Glutamatergic neuron (in vitro differentiated cells): ENCODE measurements around the gene ADGRF3. TPM values are rescaled to one million over a fixed set of nuclear protein-coding genes. Genes with fewer than 3 reads are reported as not detected.
"Not testable (repeated sequence)": the region's sequence is repeated elsewhere in the genome, so short reads cannot be mapped to it uniquely, and the experiment has no call there.

Experiments
- DNase-seq: peaks from one replicate; pipeline ENCODE4 v3.0.0; 2022
- H3K27ac Mint-ChIP-seq: one replicate; pipeline ENCODE4 v1.8.0; 2020; ENCODE audit warnings: mild to moderate bottlenecking, mixed read lengths, inconsistent platforms; ENCODE audit not compliant: unreplicated experiment
- H3K27me3 Mint-ChIP-seq: one replicate; pipeline ENCODE4 v1.8.0; 2020; ENCODE audit warnings: mild to moderate bottlenecking, moderate library complexity, mixed read lengths, inconsistent platforms; ENCODE audit not compliant: unreplicated experiment
- H3K36me3 Mint-ChIP-seq: one replicate; pipeline ENCODE4 v1.8.0; 2020; ENCODE audit warnings: mild to moderate bottlenecking, mixed read lengths, inconsistent platforms; ENCODE audit not compliant: unreplicated experiment
- H3K4me1 Mint-ChIP-seq: one replicate; pipeline ENCODE4 v1.8.0; 2020; ENCODE audit warnings: mild to moderate bottlenecking, low read depth, mixed read lengths, inconsistent platforms; ENCODE audit not compliant: unreplicated experiment
- H3K4me3 Mint-ChIP-seq: one replicate; pipeline ENCODE4 v1.8.0; 2020; ENCODE audit warnings: mild to moderate bottlenecking, mixed read lengths, inconsistent platforms; ENCODE audit not compliant: unreplicated experiment
- H3K9me3 Mint-ChIP-seq: one replicate; pipeline ENCODE4 v1.8.0; 2020; ENCODE audit warnings: mild to moderate bottlenecking, moderate library complexity, mixed read lengths, inconsistent platforms; ENCODE audit not compliant: unreplicated experiment
- CTCF ChIP-seq: fragments of 200-600 bp; sonication (generic); IDR thresholded peaks from one replicate; pipeline ENCODE4 v1.5.0; 2021; ENCODE audit not compliant: partially characterized antibody, unreplicated experiment
- total RNA-seq: library from RNA; stranded (reverse); fragmentation: NEBNext Ultra II Directional; extraction: Animal tissue kit (Norgen Biotek cat#: 25700); gene quantifications from one replicate; pipeline ENCODE4 v1.2.1, GENCODE V29; 2021; ENCODE audit not compliant: unreplicated experiment

ADGRF3 gene
- total RNA-seq, 1 donor from 2014 or later, result 0.54 TPM

GRCh38 chr2:26333293-26333692, 13.3 kb downstream of the ADGRF3 start:
- Mint-ChIP-seq H3K36me3 (no peaks in the 10 kb centered on the region), H3K27ac (no peak overlapping the region), H3K4me3 (peak overlapping the region; percentile 26), H3K9me3 (no peaks in the 10 kb centered on the region), H3K27me3 (no peaks in the 10 kb centered on the region), H3K4me1 (no peaks in the 10 kb centered on the region)
- DNase-seq, result no peak
- no peak for TF ChIP-seq CTCF

GRCh38 chr2:26331321-26331720, 15.3 kb downstream of the ADGRF3 start:
- H3K36me3 Mint-ChIP-seq, H3K9me3 Mint-ChIP-seq, H3K4me3 Mint-ChIP-seq, H3K27ac Mint-ChIP-seq, DNase-seq, H3K4me1 Mint-ChIP-seq, H3K27me3 Mint-ChIP-seq: not testable (repeated sequence)

GRCh38 chr2:26330604-26331003, 16.0 kb downstream of the ADGRF3 start:
- Mint-ChIP-seq H3K4me3 (no peak overlapping the region), H3K27me3 (no peaks in the 10 kb centered on the region), H3K9me3 (no peaks in the 10 kb centered on the region), H3K36me3 (no peaks in the 10 kb centered on the region), H3K27ac (no peak overlapping the region), H3K4me1 (no peaks in the 10 kb centered on the region)
- no peak for TF ChIP-seq CTCF
- DNase-seq, result no peak

GRCh38 chr2:26330114-26330549, 16.5 kb downstream of the ADGRF3 start:
- Mint-ChIP-seq H3K27me3 (no peaks in the 10 kb centered on the region), H3K36me3 (no peaks in the 10 kb centered on the region), H3K9me3 (no peaks in the 10 kb centered on the region), H3K4me3 (no peak overlapping the region), H3K4me1 (no peaks in the 10 kb centered on the region), H3K27ac (no peak overlapping the region)
- peak; percentile 88 for TF ChIP-seq CTCF
- DNase-seq, result peak; percentile 93

- not testable (repeated sequence) for H3K27ac Mint-ChIP-seq, H3K4me3 Mint-ChIP-seq, DNase-seq, H3K9me3 Mint-ChIP-seq, H3K27me3 Mint-ChIP-seq, H3K36me3 Mint-ChIP-seq, H3K4me1 Mint-ChIP-seq
These were observed 17.5 kb downstream of the ADGRF3 start for GRCh38 chr2:26329083-26329482.

GRCh38 chr2:26327291-26328272, 19.0 kb downstream of the ADGRF3 start:
- no peaks in the 10 kb centered on the region for H3K27me3 Mint-ChIP-seq
- H3K4me3 Mint-ChIP-seq, result no peak overlapping the region
- DNase-seq, result no peak
- H3K9me3 Mint-ChIP-seq, result no peaks in the 10 kb centered on the region
- H3K27ac Mint-ChIP-seq, result no peak overlapping the region
- TF ChIP-seq CTCF, result no peak
- no peaks in the 10 kb centered on the region for H3K36me3 Mint-ChIP-seq
- H3K4me1 Mint-ChIP-seq, result no peaks in the 10 kb centered on the region
